K562 (cell line): ENCODE results near the gene ZNF609. TPM values are rescaled to one million over a fixed set of nuclear protein-coding genes. Genes with fewer than 3 reads are reported as not detected.

Experiments
- DIDO1 ChIP-seq: fragments of 450-650 bp; IDR thresholded peaks from 2 replicates; pipeline ENCODE4 v1.6.1; 2016; ENCODE audit warnings: low read depth, missing biosample characterization, missing genetic modification characterization
- ELK1 ChIP-seq: sonication (generic); formaldehyde crosslinking; IDR thresholded peaks from 2 replicates; pipeline ENCODE4 v1.8.1; 2022; ENCODE audit warnings: missing genetic modification reagents
- GTF2F1 ChIP-seq: IDR thresholded peaks from 2 replicates; pipeline ENCODE4 v1.6.1; 2011; ENCODE audit warnings: low read depth, low read length, improper control_type of control experiment
- HEY1 ChIP-seq: fragments of 250-450 bp; sonication (Bioruptor Pico); IDR thresholded peaks from 2 replicates; pipeline ENCODE4 v1.5.0; 2020; ENCODE audit warnings: mild to moderate bottlenecking, moderate library complexity, borderline replicate concordance
- MAFG ChIP-seq: fragments of 450-650 bp; conservative IDR thresholded peaks from 2 replicates; pipeline ENCODE4 v1.6.1; 2016; ENCODE audit warnings: missing genetic modification characterization, missing compliant biosample characterization
- SFPQ ChIP-seq: fragments of 200-400 bp; formaldehyde crosslinking; IDR thresholded peaks from 2 replicates; pipeline ENCODE4 v1.6.1; 2017; ENCODE audit warnings: mild to moderate bottlenecking, low read depth, low read length, moderate library complexity
- SMARCC2 ChIP-seq: fragments of 450-650 bp; IDR thresholded peaks from 2 replicates; pipeline ENCODE4 v1.6.1; 2017; ENCODE audit warnings: antibody characterized with exemption, moderate library complexity, mild to moderate bottlenecking, low read depth
- SPI1 ChIP-seq: IDR thresholded peaks from 2 replicates; pipeline ENCODE4 v1.6.1; 2011; ENCODE audit warnings: low read depth, low read length, control low read depth, borderline replicate concordance
- TAF7 ChIP-seq: fragments of 450-650 bp; IDR thresholded peaks from 2 replicates; pipeline ENCODE4 v1.6.1; 2016; ENCODE audit warnings: missing genetic modification characterization, missing compliant biosample characterization
- TFAM ChIP-seq: fragments of 250-450 bp; sonication (Bioruptor Pico); conservative IDR thresholded peaks from 2 replicates; pipeline ENCODE4 v1.5.0; 2021; ENCODE audit warnings: mild to moderate bottlenecking, moderate library complexity
- TSHZ1 ChIP-seq: fragments of 250-450 bp; sonication (Bioruptor Pico); IDR thresholded peaks from 2 replicates; pipeline ENCODE4 v1.4.0; 2020; ENCODE audit warnings: mild to moderate bottlenecking, moderate library complexity
- ZBTB2 ChIP-seq: fragments of 450-650 bp; IDR thresholded peaks from 2 replicates; pipeline ENCODE4 v1.6.1; 2016; ENCODE audit warnings: antibody characterized with exemption
- ZBTB26 ChIP-seq: fragments of 450-650 bp; formaldehyde crosslinking; IDR thresholded peaks from 2 replicates; pipeline ENCODE4 v1.4.0; 2022; ENCODE audit warnings: missing genetic modification characterization
- ZNF197 ChIP-seq: fragments of 200-800 bp; sonication (Bioruptor generic); IDR thresholded peaks from 2 replicates; pipeline ENCODE4 v1.6.1; 2016; ENCODE audit warnings: low read depth, missing genetic modification characterization, missing compliant biosample characterization
- ZNF589 ChIP-seq: fragments of 200-800 bp; sonication (Bioruptor generic); IDR thresholded peaks from 2 replicates; pipeline ENCODE4 v1.6.1; 2016; ENCODE audit warnings: low read depth, missing genetic modification characterization, missing compliant biosample characterization
- ZNF668 ChIP-seq: fragments of 250-450 bp; sonication (Bioruptor Pico); IDR thresholded peaks from 2 replicates; pipeline ENCODE4 v1.8.0; 2022; ENCODE audit warnings: mild to moderate bottlenecking, inconsistent platforms
- polyA plus RNA-seq, 8 experiments: library from polyadenylated mRNA; depleted of rRNA in 4 of 8; stranded (reverse) in 5 of 8; unstranded in 3 of 8; fragments of >200 nt; fragmentation: Nextera tagmentation in 2 of 8; fragmentation: Illumina TruSeq in 1 of 8; extraction: Ambion mirVana in 2 of 8; extraction: Trizol in 1 of 8; gene quantifications; 2 replicates each; pipeline versions ENCODE4 v1.2.1 to v1.2.3, GENCODE V29; 2011 to 2014; ENCODE audit warnings: inconsistent platforms in 1 of 8, missing spikeins in 1 of 8
- total RNA-seq, 7 experiments: library from RNA; depleted of rRNA in 6 of 7; stranded (reverse); fragments of >200 nt in 6 of 7; fragmentation: Illumina TruSeq in 2 of 7; extraction: Trizol in 2 of 7; gene quantifications; 2 replicates each; pipeline versions ENCODE4 v1.2.1 to v1.2.3, GENCODE V29; 2011 to 2021; ENCODE audit warnings: low replicate concordance in 1 of 7
- TF ChIP-seq, protein P1 (sequence below): fragments of 250-450 bp; sonication (Bioruptor Pico); IDR thresholded peaks from 2 replicates; pipeline ENCODE4 v1.8.0; 2022; ENCODE audit warnings: inconsistent platforms, mild to moderate bottlenecking, moderate library complexity, borderline replicate concordance

ZNF609 gene
- total and polyA plus RNA-seq, 9 of the 15 experiments (the other 6 are each of a cell fraction or from before 2014, with no cell fraction given), result 3.0 to 38.7 (median 17.8) TPM

DNA sequence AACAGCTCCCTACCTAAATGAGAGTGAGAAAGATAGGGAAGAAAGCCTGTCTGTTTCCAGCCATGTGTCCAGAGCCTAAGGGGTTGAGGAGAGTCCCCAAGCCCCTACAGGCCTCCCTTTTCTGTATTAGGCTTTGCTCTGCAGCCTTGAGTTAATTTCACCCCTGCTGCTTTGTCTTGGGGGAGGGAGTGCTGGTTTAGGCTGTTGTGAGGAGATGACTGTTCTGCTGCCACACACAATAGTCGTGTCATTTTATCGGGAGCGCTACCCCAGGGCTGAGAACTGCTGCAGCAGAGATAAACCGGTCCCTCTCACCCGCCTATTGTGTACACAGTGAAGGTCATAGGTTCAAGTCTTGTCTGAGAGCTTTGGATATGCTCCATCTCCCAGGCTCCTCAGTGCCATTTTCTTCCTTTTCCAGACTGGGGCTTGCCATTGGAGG, 1.4 kb downstream of the ZNF609 start (continued):
- TF ChIP-seq TSHZ1 (CRISPR knock-in tag) (no peak), ELK1 (CRISPR knock-in tag) (no peak), HEY1 (CRISPR knock-in tag) (no peak), SMARCC2 (peak; percentile 69), MAFG (tag) (no peak), SFPQ (no peak), ZNF197 (CRISPR knock-in tag) (no peak), SPI1 (no peak), ZNF668 (CRISPR knock-in tag) (no peak), ZBTB26 (CRISPR knock-in tag) (no peak), DIDO1 (tag) (no peak), ZBTB2 (peak; percentile 38; the same call in 1 of the 2 replicates), TAF7 (tag) (no peak), TFAM (CRISPR knock-in tag) (no peak), ZNF589 (CRISPR knock-in tag) (no peak), GTF2F1 (no peak)
- TF ChIP-seq, protein P1, sequence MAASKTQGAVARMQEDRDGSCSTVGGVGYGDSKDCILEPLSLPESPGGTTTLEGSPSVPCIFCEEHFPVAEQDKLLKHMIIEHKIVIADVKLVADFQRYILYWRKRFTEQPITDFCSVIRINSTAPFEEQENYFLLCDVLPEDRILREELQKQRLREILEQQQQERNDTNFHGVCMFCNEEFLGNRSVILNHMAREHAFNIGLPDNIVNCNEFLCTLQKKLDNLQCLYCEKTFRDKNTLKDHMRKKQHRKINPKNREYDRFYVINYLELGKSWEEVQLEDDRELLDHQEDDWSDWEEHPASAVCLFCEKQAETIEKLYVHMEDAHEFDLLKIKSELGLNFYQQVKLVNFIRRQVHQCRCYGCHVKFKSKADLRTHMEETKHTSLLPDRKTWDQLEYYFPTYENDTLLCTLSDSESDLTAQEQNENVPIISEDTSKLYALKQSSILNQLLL, result no peak
